HL-60 (cell line): ENCODE measurements around the gene CDPF1.

Experiments
- DNase-seq, 2 experiments: peaks; one replicate each; pipeline ENCODE4 v3.0.0-alpha.2; 2010 to 2020; ENCODE audit warnings: low read depth in 1 of 2, low spot score in 1 of 2
- H3K27ac ChIP-seq: fragments of 250-450 bp; sonication (Bioruptor Pico); replicated peaks from 2 replicates; pipeline ENCODE4 v1.5.1; 2020; ENCODE audit warnings: mild to moderate bottlenecking, moderate library complexity
- H3K27me3 ChIP-seq: fragments of 250-450 bp; sonication (Bioruptor Pico); 2 replicates; pipeline ENCODE4 v1.5.1; 2021; ENCODE audit warnings: mild to moderate bottlenecking, moderate library complexity; ENCODE audit not compliant: insufficient read depth, poor library complexity, severe bottlenecking
- H3K4me3 ChIP-seq: replicated peaks from 2 replicates; pipeline ENCODE4 v1.5.1; 2011; ENCODE audit warnings: mild to moderate bottlenecking, control low read depth, low read length; ENCODE audit not compliant: insufficient read depth
- GABPA ChIP-seq: IDR thresholded peaks from 2 replicates; pipeline ENCODE4 v1.6.1; 2012; ENCODE audit warnings: low read depth
- POLR2AphosphoS5 ChIP-seq: IDR thresholded peaks from 2 replicates; pipeline ENCODE4 v1.6.1; 2012; ENCODE audit warnings: low read depth
- SPI1 ChIP-seq: IDR thresholded peaks from 2 replicates; pipeline ENCODE4 v1.6.1; 2012; ENCODE audit warnings: low read depth, mild to moderate bottlenecking, borderline replicate concordance
- TF ChIP-seq, protein P1 (sequence below): IDR thresholded peaks from 2 replicates; pipeline ENCODE4 v1.6.1; 2012; ENCODE audit warnings: low read depth; ENCODE audit not compliant: insufficient replicate concordance
- TF ChIP-seq, protein P2 (sequence below): IDR thresholded peaks from one replicate; pipeline ENCODE4 v1.5.1; 2011; ENCODE audit warnings: low read length, control low read depth, inconsistent platforms; ENCODE audit not compliant: insufficient read depth

Gene CDPF1

DNA sequence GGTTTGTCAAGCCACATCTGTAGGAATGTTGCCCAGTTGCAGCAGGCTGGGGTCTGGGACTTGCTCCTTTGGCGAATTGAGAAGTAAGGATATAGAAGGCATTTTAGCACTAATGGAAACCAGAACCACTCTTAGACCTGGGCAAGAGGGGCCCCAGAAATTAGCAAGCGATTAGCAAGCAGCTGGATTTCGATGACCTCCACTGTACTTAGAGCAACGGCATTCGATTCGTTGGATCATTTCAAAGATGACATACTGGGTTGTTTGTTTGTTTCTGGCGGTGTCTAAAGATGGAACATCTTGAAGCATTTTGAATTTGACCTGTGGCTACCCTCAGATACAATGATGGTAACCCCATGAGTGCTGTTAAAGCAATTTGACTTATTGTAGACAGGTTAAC, 1.2 kb upstream of the CDPF1 start:
- H3K4me3 ChIP-seq = no peak overlapping the region
- no peak overlapping the region for H3K27ac ChIP-seq
- H3K27me3 ChIP-seq = no peaks in the 10 kb centered on the region
- TF ChIP-seq, protein P1, sequence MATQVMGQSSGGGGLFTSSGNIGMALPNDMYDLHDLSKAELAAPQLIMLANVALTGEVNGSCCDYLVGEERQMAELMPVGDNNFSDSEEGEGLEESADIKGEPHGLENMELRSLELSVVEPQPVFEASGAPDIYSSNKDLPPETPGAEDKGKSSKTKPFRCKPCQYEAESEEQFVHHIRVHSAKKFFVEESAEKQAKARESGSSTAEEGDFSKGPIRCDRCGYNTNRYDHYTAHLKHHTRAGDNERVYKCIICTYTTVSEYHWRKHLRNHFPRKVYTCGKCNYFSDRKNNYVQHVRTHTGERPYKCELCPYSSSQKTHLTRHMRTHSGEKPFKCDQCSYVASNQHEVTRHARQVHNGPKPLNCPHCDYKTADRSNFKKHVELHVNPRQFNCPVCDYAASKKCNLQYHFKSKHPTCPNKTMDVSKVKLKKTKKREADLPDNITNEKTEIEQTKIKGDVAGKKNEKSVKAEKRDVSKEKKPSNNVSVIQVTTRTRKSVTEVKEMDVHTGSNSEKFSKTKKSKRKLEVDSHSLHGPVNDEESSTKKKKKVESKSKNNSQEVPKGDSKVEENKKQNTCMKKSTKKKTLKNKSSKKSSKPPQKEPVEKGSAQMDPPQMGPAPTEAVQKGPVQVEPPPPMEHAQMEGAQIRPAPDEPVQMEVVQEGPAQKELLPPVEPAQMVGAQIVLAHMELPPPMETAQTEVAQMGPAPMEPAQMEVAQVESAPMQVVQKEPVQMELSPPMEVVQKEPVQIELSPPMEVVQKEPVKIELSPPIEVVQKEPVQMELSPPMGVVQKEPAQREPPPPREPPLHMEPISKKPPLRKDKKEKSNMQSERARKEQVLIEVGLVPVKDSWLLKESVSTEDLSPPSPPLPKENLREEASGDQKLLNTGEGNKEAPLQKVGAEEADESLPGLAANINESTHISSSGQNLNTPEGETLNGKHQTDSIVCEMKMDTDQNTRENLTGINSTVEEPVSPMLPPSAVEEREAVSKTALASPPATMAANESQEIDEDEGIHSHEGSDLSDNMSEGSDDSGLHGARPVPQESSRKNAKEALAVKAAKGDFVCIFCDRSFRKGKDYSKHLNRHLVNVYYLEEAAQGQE = no peak
- TF ChIP-seq, protein P2, sequence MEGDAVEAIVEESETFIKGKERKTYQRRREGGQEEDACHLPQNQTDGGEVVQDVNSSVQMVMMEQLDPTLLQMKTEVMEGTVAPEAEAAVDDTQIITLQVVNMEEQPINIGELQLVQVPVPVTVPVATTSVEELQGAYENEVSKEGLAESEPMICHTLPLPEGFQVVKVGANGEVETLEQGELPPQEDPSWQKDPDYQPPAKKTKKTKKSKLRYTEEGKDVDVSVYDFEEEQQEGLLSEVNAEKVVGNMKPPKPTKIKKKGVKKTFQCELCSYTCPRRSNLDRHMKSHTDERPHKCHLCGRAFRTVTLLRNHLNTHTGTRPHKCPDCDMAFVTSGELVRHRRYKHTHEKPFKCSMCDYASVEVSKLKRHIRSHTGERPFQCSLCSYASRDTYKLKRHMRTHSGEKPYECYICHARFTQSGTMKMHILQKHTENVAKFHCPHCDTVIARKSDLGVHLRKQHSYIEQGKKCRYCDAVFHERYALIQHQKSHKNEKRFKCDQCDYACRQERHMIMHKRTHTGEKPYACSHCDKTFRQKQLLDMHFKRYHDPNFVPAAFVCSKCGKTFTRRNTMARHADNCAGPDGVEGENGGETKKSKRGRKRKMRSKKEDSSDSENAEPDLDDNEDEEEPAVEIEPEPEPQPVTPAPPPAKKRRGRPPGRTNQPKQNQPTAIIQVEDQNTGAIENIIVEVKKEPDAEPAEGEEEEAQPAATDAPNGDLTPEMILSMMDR = no peak
- TF ChIP-seq SPI1 (no peak), GABPA (no peak), POLR2AphosphoS5 (no peak)
- no peak for DNase-seq

DNA sequence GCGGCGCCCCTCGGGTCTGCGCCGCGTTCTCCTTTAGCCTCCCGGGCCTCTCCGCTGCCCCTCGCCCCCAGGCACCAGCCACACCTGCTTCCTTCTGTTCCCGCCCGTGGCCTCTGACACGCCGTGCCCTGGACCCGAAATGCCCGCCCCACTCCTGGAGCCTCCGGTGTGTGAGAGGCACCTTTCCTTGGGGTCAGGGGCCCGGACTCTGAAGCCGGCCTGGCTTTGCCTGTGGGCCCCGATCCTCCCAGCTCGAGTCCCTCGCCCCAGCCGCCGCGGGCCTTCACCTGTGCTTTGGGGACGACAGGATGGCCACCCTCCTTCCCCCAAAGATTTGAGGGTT, 661 bp upstream of the CDPF1 start:
- Histone ChIP-seq H3K27me3 (no peaks in the 10 kb centered on the region), H3K27ac (peak overlapping the region; percentile 82), H3K4me3 (peak overlapping the region; percentile 57)
- no peak for DNase-seq
- TF ChIP-seq, protein P1 = no peak
- TF ChIP-seq, protein P2 = no peak
- TF ChIP-seq SPI1 = no peak
- TF ChIP-seq POLR2AphosphoS5 = no peak
- TF ChIP-seq GABPA = no peak

DNA sequence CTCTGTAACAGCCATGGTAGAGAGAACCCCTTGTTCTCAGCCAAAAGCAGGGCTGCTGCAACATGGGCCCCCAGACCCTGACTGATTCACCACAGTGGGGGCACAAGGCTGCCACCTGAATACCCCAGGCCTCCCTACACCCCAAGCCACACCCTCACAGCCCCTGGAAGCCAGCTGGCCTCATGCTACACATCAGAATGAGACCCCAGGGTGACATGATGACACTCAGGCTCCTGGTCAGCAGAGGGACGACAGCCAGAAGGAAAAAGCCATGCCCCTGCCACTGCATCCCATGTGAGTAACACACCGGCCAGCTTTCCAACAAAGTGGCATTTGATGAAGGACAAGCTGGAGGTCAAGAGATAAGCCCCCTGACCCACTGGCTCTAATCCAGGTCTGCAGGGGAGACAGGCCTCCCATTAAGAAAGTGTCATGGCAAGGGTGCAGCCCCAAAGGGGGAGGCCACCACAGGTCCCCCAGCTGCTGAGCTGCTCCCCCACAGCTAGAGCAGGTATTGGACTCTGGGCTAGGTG, 2.6 kb downstream of the CDPF1 start:
- H3K27ac ChIP-seq = no peak overlapping the region
- no peak for TF ChIP-seq GABPA
- TF ChIP-seq POLR2AphosphoS5 = no peak
- TF ChIP-seq SPI1 = no peak
- TF ChIP-seq, protein P1 = no peak
- TF ChIP-seq, protein P2 = no peak
- H3K27me3 ChIP-seq = no peaks in the 10 kb centered on the region
- DNase-seq = no peak
- H3K4me3 ChIP-seq = no peak overlapping the region
